Pancreas (tissue), 10 donors: ENCODE measurements around the gene RNF128. TPM values are rescaled to one million over a fixed set of nuclear protein-coding genes. Genes with fewer than 3 reads are reported as not detected.

Experiments
- ATAC-seq, 4 donors: fragments of 200-7000 bp; cut with Tn5 transposase; one replicate each; pipeline versions ENCODE4 v1.8.0 to v1.9.1; 2020; ENCODE audit warnings: mild to moderate bottlenecking in 4 of 4, moderate library complexity in 4 of 4
- DNase-seq, 6 donors: peaks; one replicate each; pipeline ENCODE4 v3.0.0-alpha.2; 2020
- FAIRE-seq: peaks from 2 replicates; lab custom pipeline; 2012; peaks lifted over from hg19 to GRCh38; lab: Jason Lieb, UNC
- H3K27ac ChIP-seq, 4 donors: fragments of 200-600 bp; sonication (generic); 1 replicate in 3 of 4; 2 replicates in 1 of 4; pipeline versions ENCODE4 v1.5.0 to v1.8.0; 2020
- H3K27me3 ChIP-seq, 4 donors: fragments of 200-600 bp; one replicate each; pipeline ENCODE4 v1.8.0; 2021
- H3K36me3 ChIP-seq, 3 donors: fragments of 200-600 bp; sonication (generic) in 1 of 3; one replicate each; pipeline versions ENCODE4 v1.5.0 to v1.8.0; 2020 to 2021
- H3K4me1 ChIP-seq, 3 donors: fragments of 200-600 bp; one replicate each; pipeline ENCODE4 v1.8.0; 2021
- H3K4me3 ChIP-seq, 4 donors: fragments of 200-600 bp; sonication (generic) in 2 of 4; one replicate each; pipeline versions ENCODE4 v1.5.0 to v1.8.0; 2020 to 2021
- H3K9me3 ChIP-seq, 4 donors: fragments of 200-600 bp; one replicate each; pipeline ENCODE4 v1.8.0; 2021
- WGBS, 2 donors: extraction: QIAGEN DNeasy Blood & Tissue Kit; methylation state at CpG; one replicate each; pipeline ENCODE4 v1.1.7; 2013; 5-methylcytosine and 5-hydroxymethylcytosine counted together
- intact Hi-C, 3 donors: fragments of 100-400 bp; cut with DNase I; formaldehyde crosslinking; loops; one replicate each; pipeline versions ENCODE4 v1.11.1 to v1.14.2; 2022
- polyA plus RNA-seq, 2 donors: library from polyadenylated mRNA; stranded (reverse); fragments of 200-250 nt; gene quantifications; one replicate each; pipeline ENCODE4 v1.2.3, GENCODE V29; 2013
- total RNA-seq, 6 donors: library from RNA; stranded (reverse); fragmentation: NEBNext Ultra II Directional in 4 of 6; extraction: Animal tissue kit (Norgen Biotek cat#: 25700) in 4 of 6; gene quantifications; one replicate each; pipeline versions ENCODE4 v1.2.1 to v1.2.4, GENCODE V29; 2021 to 2023
- TF ChIP-seq, protein P1 (sequence below), 4 donors: fragments of 200-600 bp; sonication (generic) in 3 of 4; IDR thresholded peaks; one replicate each; pipeline versions ENCODE4 v1.5.0 to v1.8.0; 2021; ENCODE audit warnings: antibody characterized with exemption in 4 of 4
- donor health status: healthy with polysubstance abuse.
- donor health status: DM: no; HTN: no; CAD: no; lungs with moderate emphysema.
- donor health status: DM: no; HTN: no; CAD: no.
- donor health status: control.
- donor health status: control.
- donor health status: Bipolar disorder and iron deficiency.
- donor health status: DM: yes; HTN: yes; CAD: no.
- donor health status: DM: no; HTN: no; CAD: no.
- donor health status: DM: no; HTN: no; CAD: no.
- donor health status: DM: yes; HTN: yes; CAD: no.

RNF128 gene
- total and polyA plus RNA-seq, 8 donors = 5.9 to 19.8 (median 12.7) TPM

DNA sequence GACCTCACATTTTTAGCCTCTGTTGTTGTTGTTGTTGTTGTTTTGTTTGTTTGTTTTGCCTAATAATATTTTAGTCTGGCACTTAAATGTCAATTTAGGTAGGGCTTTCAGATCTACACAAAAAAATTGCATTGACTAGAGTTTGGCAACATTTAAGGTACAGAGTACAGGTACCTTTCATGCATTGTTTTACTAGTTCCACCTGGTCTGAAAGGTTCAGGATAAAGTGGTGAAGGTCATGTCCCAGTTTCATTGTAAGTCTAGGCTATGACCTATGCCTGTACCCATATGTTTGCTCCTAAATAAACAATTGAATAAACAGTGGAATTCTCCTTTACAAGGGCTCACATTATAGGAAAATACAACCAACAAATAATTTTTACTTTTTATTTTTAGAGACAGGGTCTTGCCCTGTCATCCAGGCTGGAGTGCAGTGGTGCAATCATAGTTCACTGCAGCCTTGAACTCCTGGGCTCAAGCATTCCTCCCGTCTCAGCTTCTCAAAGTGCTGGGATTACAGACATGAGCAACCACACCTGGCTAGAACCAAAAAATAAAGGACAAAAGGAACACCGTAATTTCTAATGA lies 13.8 kb downstream of the RNF128 start:
- ATAC-seq (no peak), DNase-seq (no peak), FAIRE-seq (no peak)
- H3K9me3 ChIP-seq = no peaks in the 10 kb centered on the region
- 59 to 65% methylated on average over 2 of the region's 2 CpGs for WGBS, 2 donors
- no peaks in the 10 kb centered on the region for H3K27me3 ChIP-seq
- no peak overlapping the region for H3K27ac ChIP-seq
- TF ChIP-seq, protein P1, sequence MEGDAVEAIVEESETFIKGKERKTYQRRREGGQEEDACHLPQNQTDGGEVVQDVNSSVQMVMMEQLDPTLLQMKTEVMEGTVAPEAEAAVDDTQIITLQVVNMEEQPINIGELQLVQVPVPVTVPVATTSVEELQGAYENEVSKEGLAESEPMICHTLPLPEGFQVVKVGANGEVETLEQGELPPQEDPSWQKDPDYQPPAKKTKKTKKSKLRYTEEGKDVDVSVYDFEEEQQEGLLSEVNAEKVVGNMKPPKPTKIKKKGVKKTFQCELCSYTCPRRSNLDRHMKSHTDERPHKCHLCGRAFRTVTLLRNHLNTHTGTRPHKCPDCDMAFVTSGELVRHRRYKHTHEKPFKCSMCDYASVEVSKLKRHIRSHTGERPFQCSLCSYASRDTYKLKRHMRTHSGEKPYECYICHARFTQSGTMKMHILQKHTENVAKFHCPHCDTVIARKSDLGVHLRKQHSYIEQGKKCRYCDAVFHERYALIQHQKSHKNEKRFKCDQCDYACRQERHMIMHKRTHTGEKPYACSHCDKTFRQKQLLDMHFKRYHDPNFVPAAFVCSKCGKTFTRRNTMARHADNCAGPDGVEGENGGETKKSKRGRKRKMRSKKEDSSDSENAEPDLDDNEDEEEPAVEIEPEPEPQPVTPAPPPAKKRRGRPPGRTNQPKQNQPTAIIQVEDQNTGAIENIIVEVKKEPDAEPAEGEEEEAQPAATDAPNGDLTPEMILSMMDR (IDR thresholded peaks at IDR 0.05) = no peak
- no peak overlapping the region for H3K4me3 ChIP-seq
- H3K36me3 ChIP-seq = no peaks in the 10 kb centered on the region
- intact Hi-C loops = no loop called here
- H3K4me1 ChIP-seq = no peaks in the 10 kb centered on the region

DNA sequence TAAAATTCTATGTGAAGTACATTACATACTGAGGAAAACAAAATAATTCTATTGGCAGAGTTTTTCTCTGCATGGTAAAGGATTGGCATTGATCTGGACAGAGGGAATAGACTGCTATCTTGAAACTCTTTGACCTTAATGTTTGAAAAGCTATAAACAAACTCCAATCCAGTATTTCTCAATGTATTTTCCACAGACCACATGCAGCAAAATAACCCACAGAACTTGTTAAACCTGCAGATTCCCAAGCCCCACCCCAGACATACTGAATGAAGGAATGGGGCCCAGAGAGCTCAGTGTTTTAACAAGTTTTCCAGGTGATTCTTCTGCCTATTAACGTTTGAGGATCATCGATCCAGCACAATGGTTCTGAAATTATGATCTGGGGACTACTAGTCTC lies 15.7 kb downstream of the RNF128 start:
- WGBS, 2 donors = 54 to 55% methylated on average over 2 of the region's 2 CpGs
- intact Hi-C loops = no loop called here
- DNase-seq = no peak
- no peak for FAIRE-seq
- Histone ChIP-seq H3K36me3 (no peaks in the 10 kb centered on the region), H3K9me3 (no peaks in the 10 kb centered on the region), H3K27ac (no peak overlapping the region), H3K4me1 (no peaks in the 10 kb centered on the region), H3K27me3 (no peaks in the 10 kb centered on the region), H3K4me3 (no peak overlapping the region)
- TF ChIP-seq, protein P1 (IDR thresholded peaks at IDR 0.05) = no peak
- ATAC-seq = no peak

DNA sequence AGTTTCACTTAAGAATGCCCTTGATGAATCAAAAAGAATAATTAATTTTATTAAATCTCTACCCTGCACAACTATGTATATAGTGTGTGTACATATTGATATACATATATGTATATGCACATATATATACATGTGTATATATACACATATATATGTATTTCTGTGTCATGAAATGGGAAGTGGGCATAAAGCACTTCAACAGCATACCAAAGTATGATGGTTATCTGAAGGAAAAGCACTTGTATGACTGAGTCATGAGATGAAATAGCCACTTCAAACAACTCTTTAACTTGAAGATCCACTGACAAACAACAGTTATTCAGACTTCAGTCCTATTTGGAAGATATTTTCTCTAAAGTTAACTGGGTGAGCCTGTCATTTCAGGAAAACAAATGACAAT lies 16.3 kb downstream of the RNF128 start:
- TF ChIP-seq, protein P1 (IDR thresholded peaks at IDR 0.05) = no peak
- Histone ChIP-seq H3K27ac (no peak overlapping the region), H3K4me3 (no peak overlapping the region), H3K36me3 (no peaks in the 10 kb centered on the region), H3K27me3 (no peaks in the 10 kb centered on the region), H3K9me3 (no peaks in the 10 kb centered on the region), H3K4me1 (no peaks in the 10 kb centered on the region)
- FAIRE-seq = peak; percentile 34
- no peak for DNase-seq
- ATAC-seq = no peak
- intact Hi-C loops = no loop called here

DNA sequence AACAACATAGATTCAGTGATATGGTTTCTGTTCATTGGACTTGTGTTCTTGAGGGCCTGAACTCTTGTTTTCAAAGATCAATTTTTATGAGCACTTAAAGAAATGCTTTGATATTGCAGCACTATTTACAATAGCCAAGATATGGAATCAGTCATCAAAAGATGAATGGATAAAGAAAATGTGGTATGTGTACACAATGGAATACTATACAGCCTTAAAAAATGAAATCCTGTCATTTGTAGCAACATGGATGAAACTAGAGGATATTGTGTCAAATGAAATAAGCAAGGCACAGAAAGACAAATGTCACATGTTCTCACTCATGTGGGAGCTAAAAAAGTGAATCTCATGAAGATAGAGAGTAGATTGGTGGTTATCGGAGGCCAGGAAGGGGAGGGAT lies 21.9 kb downstream of the RNF128 start:
- no peak for ATAC-seq
- intact Hi-C loops = no loop called here
- WGBS, 2 donors = 92 to 100% methylated on average over 1 of the region's 1 CpG
- TF ChIP-seq, protein P1 (IDR thresholded peaks at IDR 0.05) = no peak
- no peak for DNase-seq
- Histone ChIP-seq H3K27ac (no peak overlapping the region), H3K27me3 (peaks cover 0 to 8% (median 3%) of the 10 kb centered on the region in 4 donors), H3K4me1 (no peaks in the 10 kb centered on the region), H3K36me3 (no peaks in the 10 kb centered on the region), H3K9me3 (no peaks in the 10 kb centered on the region), H3K4me3 (no peak overlapping the region)
- no peak for FAIRE-seq

DNA sequence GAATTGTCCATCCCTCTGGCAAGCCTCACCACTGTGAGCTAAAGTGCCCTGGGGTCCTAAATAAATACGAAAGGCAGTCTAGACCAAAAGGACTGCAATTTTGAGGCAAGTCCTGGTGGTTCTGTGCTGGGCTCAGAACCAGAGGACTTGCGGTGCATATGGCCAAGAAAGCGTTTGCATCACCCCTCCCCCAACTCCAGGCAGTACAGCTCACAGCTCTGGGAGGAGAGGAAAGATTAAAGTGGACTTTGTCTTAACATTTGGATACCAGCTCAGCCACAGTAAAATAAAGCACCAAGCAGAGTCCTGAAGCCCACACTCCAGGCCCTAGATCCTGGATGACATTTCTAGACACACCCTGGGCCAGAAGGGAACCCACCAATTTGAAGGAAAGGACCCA lies 24.9 kb downstream of the RNF128 start:
- Histone ChIP-seq H3K4me3 (no peak overlapping the region), H3K9me3 (no peaks in the 10 kb centered on the region), H3K36me3 (no peaks in the 10 kb centered on the region), H3K27ac (no peak overlapping the region), H3K27me3 (peaks cover 0 to 8% (median 3%) of the 10 kb centered on the region in 4 donors), H3K4me1 (no peaks in the 10 kb centered on the region)
- no peak for DNase-seq
- intact Hi-C loops = no loop called here
- FAIRE-seq = no peak
- TF ChIP-seq, protein P1 (IDR thresholded peaks at IDR 0.05) = no peak
- no peak for ATAC-seq
- 75 to 86% methylated on average over 3 of the region's 3 CpGs for WGBS, 2 donors
